Loucy (cell line): Measurements from ENCODE around the gene ENOX1.

Source experiments
- H2AFZ ChIP-seq: fragments of 200-600 bp; sonication (generic); 2 replicates; pipeline ENCODE4 v1.6.0; 2016; ENCODE audit warnings: antibody characterized with exemption, mild to moderate bottlenecking, low read length, moderate library complexity
- H3F3A ChIP-seq: fragments of 200-600 bp; 2 replicates; pipeline ENCODE4 v1.6.0; 2016; ENCODE audit warnings: antibody characterized with exemption, low read depth, mild to moderate bottlenecking
- H3K27me3 ChIP-seq: fragments of 200-600 bp; sonication (generic); 2 replicates; pipeline ENCODE4 v1.6.1; 2014; ENCODE audit warnings: low read length, mild to moderate bottlenecking; ENCODE audit not compliant: insufficient read depth, poor library complexity, severe bottlenecking
- H3K36me3 ChIP-seq: fragments of 200-600 bp; sonication (generic); 2 replicates; pipeline ENCODE4 v1.6.1; 2016; ENCODE audit warnings: low read length; ENCODE audit not compliant: insufficient read depth
- H3K4me1 ChIP-seq: fragments of 200-600 bp; sonication (generic); 2 replicates; pipeline ENCODE4 v1.5.1; 2014; ENCODE audit warnings: low read length, mild to moderate bottlenecking; ENCODE audit not compliant: insufficient read depth, poor library complexity, severe bottlenecking
- H3K4me2 ChIP-seq: fragments of 200-600 bp; sonication (generic); 2 replicates; pipeline ENCODE4 v1.6.0; 2014; ENCODE audit warnings: antibody characterized with exemption, low read length, low read depth, mild to moderate bottlenecking; ENCODE audit not compliant: poor library complexity, severe bottlenecking
- H3K4me3 ChIP-seq: fragments of 200-600 bp; sonication (generic); 2 replicates; pipeline ENCODE4 v1.5.1; 2014; ENCODE audit warnings: low read length, mild to moderate bottlenecking, mixed read lengths; ENCODE audit not compliant: poor library complexity, severe bottlenecking
- H3K79me2 ChIP-seq: fragments of 200-600 bp; sonication (generic); 2 replicates; pipeline ENCODE4 v1.6.1; 2014; ENCODE audit warnings: low read length; ENCODE audit not compliant: insufficient read depth
- H3K9ac ChIP-seq: fragments of 200-600 bp; sonication (generic); 2 replicates; pipeline ENCODE4 v1.6.0; 2014; ENCODE audit warnings: mild to moderate bottlenecking, low read depth, low read length, moderate library complexity; ENCODE audit not compliant: poor library complexity, severe bottlenecking
- H3K9me2 ChIP-seq: fragments of 200-600 bp; sonication (generic); replicated peaks from 2 replicates; pipeline ENCODE4 v1.6.1; 2016; ENCODE audit warnings: low read depth, low read length, mixed read lengths
- H3K9me3 ChIP-seq: fragments of 200-600 bp; sonication (generic); 2 replicates; pipeline ENCODE4 v1.6.1; 2014; ENCODE audit warnings: mild to moderate bottlenecking, antibody characterized with exemption, low read length, low read depth; ENCODE audit not compliant: insufficient read depth
- H4K20me1 ChIP-seq: fragments of 200-600 bp; sonication (generic); 2 replicates; pipeline ENCODE4 v1.6.0; 2014; ENCODE audit warnings: antibody characterized with exemption, low read length, mild to moderate bottlenecking; ENCODE audit not compliant: insufficient read depth, poor library complexity, severe bottlenecking
- CTCF ChIP-seq: fragments of 200-600 bp; sonication (generic); conservative IDR thresholded peaks from 2 replicates; pipeline ENCODE4 v1.5.1; 2014; ENCODE audit warnings: mild to moderate bottlenecking, antibody characterized with exemption, low read length
- EZH2phosphoT487 ChIP-seq: fragments of 200-600 bp; IDR thresholded peaks from 2 replicates; pipeline ENCODE4 v1.6.1; 2018; ENCODE audit warnings: antibody characterized with exemption, mild to moderate bottlenecking, moderate library complexity, borderline replicate concordance

The ENOX1 gene

GRCh38 chr13:43676320-43676719 lies 110.5 kb downstream of the ENOX1 start:
- Histone ChIP-seq H3K27me3 (no peaks in the 10 kb centered on the region), H3K79me2 (no peaks in the 10 kb centered on the region), H3K36me3 (no peaks in the 10 kb centered on the region), H3K4me1 (peaks cover 12% of the 10 kb centered on the region), H3K4me3 (no peak overlapping the region), H3K4me2 (no peak overlapping the region), H3K9me2 (no peaks in the 10 kb centered on the region), H2AFZ (no peak overlapping the region), H3F3A (no peaks in the 10 kb centered on the region), H3K9me3 (no peaks in the 10 kb centered on the region), H3K9ac (no peak overlapping the region), H4K20me1 (no peaks in the 10 kb centered on the region)
- no peak for TF ChIP-seq EZH2phosphoT487
- no peak for TF ChIP-seq CTCF

GRCh38 chr13:43675577-43675976 lies 111.2 kb downstream of the ENOX1 start:
- Histone ChIP-seq H3K9me2 (no peaks in the 10 kb centered on the region), H3K4me2 (no peak overlapping the region), H3K4me3 (no peak overlapping the region), H3K9ac (no peak overlapping the region), H3K36me3 (no peaks in the 10 kb centered on the region), H3K79me2 (no peaks in the 10 kb centered on the region), H2AFZ (no peak overlapping the region), H3K4me1 (peaks cover 12% of the 10 kb centered on the region), H4K20me1 (no peaks in the 10 kb centered on the region), H3F3A (no peaks in the 10 kb centered on the region), H3K27me3 (no peaks in the 10 kb centered on the region), H3K9me3 (no peaks in the 10 kb centered on the region)
- no peak for TF ChIP-seq EZH2phosphoT487
- TF ChIP-seq CTCF, result no peak

- no peak overlapping the region for H2AFZ ChIP-seq
- no peaks in the 10 kb centered on the region for H3K27me3 ChIP-seq
- no peaks in the 10 kb centered on the region for H3K9me2 ChIP-seq
- TF ChIP-seq CTCF (no peak), EZH2phosphoT487 (no peak)
- H3K79me2 ChIP-seq, result no peaks in the 10 kb centered on the region
- H3K36me3 ChIP-seq, result no peaks in the 10 kb centered on the region
- H3F3A ChIP-seq, result no peaks in the 10 kb centered on the region
- H3K9me3 ChIP-seq, result no peaks in the 10 kb centered on the region
- no peak overlapping the region for H3K4me2 ChIP-seq
- H3K9ac ChIP-seq, result no peak overlapping the region
- H4K20me1 ChIP-seq, result no peaks in the 10 kb centered on the region
- H3K4me1 ChIP-seq, result peaks cover 2% of the 10 kb centered on the region
- no peak overlapping the region for H3K4me3 ChIP-seq
Measured at GRCh38 chr13:43669964-43670363, 116.8 kb downstream of the ENOX1 start.
